NCI-H2171 (cell line): Measurements from ENCODE around the gene SLC30A3.

Experiments used
- DNase-seq: peaks from one replicate; lab custom pipeline; 2025; lab: John Stamatoyannopoulos, UW

SLC30A3 gene

GRCh38 chr2:27256855-27257454 is 5.9 kb downstream of the SLC30A3 start:
- DNase-seq: no peak

GRCh38 chr2:27255660-27256059 is 7.2 kb downstream of the SLC30A3 start:
- DNase-seq: no peak

GRCh38 chr2:27255187-27255586 is 7.7 kb downstream of the SLC30A3 start:
- no peak for DNase-seq

GRCh38 chr2:27251766-27252165 is 11.1 kb downstream of the SLC30A3 start:
- DNase-seq: no peak

GRCh38 chr2:27250652-27251379 is 12.0 kb downstream of the SLC30A3 start:
- no peak for DNase-seq

GRCh38 chr2:27249891-27250651 is 12.8 kb downstream of the SLC30A3 start:
- no peak for DNase-seq

GRCh38 chr2:27249159-27249890 is 13.5 kb downstream of the SLC30A3 start:
- no peak for DNase-seq

GRCh38 chr2:27247893-27248292 is 15.0 kb downstream of the SLC30A3 start:
- no peak for DNase-seq

DNA sequence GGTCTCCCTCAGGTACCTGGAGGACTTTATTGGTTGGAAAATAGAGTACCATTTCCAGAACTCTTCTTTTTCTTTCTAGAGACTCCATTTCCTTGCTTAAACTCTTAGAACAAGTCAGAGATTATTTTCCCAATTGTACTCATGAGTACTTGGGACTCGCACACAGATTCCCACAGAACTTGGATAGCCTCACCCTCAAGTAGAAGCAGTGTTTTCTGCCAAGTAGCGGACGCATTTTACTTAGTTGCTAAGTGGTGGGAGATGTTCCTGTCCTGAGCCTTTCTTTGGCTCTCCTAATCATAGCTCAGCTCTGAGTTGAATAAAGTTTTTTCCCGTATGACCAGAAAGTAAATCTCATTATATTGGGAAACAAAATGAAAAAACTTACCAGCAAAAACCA is 17.2 kb downstream of the SLC30A3 start:
- DNase-seq: no peak

GRCh38 chr2:27245116-27245515 is 17.7 kb downstream of the SLC30A3 start:
- no peak for DNase-seq

DNA sequence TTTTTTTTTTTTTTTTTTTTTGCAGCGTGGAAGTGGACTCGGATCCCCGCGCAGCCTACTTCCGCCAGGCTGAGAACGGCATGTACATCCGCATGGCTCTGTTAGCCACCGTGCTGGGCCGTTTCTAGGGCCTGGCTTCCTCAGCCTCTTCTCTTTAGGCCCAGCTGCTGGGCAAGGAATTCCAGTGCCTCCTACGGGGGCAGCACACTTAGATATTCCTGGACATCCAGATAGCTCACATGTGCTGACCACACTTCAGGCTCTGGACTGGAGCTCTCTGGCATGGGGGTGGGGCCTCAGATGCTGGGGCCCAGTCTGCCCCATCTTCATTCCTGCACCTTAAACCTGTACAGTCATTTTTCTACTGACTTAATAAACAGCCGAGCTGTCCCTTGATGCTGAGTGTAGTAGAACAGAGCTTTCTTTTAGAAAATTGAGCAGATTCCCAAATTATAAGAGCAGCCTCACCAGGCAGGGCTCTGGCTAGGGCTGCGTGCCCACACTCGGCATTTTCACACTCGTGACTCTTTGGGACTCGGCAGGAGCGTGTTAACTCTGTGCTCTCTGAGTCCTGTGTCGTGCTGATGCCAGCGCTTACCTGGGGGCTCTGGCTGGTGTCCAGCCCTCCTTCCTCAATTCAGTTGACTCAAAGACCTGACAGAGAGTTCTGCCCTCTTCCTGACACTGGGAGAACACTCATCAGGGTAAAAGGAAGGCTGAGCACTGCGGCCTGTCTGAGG is 19.3 kb downstream of the SLC30A3 start:
- no peak for DNase-seq

DNA sequence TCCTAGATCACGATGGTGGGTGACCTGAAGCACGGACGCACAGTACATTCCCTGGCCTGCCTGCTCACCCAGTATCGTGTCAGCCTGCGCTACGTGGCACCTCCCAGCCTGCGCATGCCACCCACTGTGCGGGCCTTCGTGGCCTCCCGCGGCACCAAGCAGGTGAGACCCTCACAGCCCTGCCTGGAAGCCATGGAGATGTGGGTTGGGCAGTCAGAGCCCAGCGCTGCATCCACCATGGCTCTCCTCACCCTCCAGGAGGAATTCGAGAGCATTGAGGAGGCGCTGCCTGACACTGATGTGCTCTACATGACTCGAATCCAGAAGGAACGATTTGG is 20.3 kb downstream of the SLC30A3 start:
- no peak for DNase-seq

DNA sequence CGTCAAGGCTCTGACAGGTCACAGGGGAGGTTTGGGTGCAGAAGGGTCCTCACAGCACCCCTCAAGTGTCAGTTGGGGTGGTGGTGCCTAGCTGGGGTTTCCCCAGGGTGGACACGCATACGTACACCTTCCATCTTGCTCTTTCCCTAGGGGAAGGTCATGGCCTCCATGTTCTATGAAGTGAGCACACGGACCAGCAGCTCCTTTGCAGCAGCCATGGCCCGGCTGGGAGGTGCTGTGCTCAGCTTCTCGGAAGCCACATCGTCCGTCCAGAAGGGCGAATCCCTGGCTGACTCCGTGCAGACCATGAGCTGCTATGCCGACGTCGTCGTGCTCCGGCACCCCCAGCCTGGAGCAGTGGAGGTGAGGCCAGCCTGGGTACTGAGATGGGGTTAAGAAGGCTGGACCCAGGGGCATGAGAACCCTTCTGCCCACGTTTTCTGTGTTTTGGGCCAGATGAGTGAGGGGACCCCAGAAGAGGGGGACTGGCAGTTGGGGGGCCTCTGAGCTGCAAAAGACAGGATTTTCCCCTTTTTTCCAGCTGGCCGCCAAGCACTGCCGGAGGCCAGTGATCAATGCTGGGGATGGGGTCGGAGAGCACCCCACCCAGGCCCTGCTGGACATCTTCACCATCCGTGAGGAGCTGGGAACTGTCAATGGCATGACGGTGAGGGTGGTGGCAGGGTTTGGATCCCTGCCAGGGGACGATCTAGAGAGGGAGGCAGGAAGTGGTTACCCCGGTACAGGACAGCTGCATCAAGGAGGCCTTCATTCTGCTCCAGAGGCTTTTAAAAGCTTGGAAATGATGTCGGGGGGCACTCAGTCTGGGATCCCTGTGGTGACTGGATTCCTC is 20.9 kb downstream of the SLC30A3 start:
- no peak for DNase-seq

DNA sequence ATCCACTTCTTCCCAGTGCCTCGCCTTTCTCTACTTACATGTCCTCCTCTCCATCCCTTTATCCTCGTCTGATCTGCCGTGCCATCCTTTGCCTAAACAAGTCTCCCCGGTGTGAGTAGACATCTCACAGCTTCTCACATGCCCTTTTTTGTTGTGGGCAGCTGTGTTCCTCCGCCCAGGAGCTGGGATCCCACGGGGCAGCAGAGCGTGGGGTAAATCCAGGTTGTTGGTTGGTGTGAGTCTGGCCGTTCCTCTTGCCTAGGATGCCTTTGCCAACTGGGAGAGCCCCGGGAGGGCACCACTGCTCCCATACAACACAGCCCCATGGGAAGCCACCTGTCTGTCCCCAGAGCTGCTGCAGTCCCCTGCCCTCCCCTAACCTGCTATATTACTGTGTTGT is 22.4 kb downstream of the SLC30A3 start:
- DNase-seq: no peak

- no peak for DNase-seq
Observed at GRCh38 chr2:27238976-27239375, 23.9 kb downstream of the SLC30A3 start.

- DNase-seq: no peak
Observed at GRCh38 chr2:27237341-27237945, 25.4 kb downstream of the SLC30A3 start.

DNA sequence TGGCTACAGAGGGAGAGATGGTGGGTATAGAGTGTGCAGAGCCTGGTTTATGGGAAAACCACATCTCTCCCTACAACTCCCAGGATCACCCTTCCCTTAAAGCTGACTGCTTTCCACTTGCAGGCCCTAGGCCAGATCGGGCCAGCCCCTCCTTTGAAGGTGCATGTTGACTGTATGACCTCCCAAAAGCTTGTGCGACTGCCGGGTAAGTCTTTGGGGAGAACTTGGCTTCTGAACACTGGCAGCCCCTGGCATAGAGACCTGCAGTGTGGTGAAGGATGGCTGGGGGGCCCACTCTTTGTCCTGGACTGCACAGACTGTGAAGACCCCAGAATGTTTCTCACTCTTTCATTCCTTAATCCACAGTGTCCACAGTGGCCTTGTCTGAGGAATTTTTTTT is 26.2 kb downstream of the SLC30A3 start:
- DNase-seq: no peak

DNA sequence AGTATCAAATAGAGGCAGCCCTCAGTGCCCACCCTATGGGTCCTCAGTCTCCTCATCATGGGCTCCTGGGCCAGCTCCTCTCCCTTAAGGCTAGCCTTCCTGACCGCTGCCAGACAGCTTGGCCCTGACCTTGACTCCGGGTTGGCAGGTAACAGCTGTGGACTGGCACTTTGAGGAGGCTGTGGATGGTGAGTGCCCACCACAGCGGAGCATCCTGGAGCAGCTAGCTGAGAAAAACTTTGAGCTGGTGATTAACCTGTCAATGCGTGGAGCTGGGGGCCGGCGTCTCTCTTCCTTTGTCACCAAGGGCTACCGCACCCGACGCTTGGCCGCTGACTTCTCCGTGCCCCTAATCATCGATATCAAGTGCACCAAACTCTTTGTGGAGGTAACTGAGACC is 26.7 kb downstream of the SLC30A3 start:
- no peak for DNase-seq

DNA sequence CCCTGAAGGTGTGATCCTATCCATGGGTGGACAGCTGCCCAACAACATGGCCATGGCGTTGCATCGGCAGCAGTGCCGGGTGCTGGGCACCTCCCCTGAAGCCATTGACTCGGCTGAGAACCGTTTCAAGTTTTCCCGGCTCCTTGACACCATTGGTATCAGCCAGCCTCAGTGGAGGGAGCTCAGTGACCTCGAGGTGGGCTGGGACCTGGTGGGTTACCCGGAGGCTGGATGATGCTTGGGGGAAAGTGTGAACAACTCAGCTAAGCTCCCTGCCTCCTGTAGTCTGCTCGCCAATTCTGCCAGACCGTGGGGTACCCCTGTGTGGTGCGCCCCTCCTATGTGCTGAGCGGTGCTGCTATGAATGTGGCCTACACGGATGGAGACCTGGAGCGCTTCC is 29.5 kb downstream of the SLC30A3 start:
- no peak for DNase-seq

DNA sequence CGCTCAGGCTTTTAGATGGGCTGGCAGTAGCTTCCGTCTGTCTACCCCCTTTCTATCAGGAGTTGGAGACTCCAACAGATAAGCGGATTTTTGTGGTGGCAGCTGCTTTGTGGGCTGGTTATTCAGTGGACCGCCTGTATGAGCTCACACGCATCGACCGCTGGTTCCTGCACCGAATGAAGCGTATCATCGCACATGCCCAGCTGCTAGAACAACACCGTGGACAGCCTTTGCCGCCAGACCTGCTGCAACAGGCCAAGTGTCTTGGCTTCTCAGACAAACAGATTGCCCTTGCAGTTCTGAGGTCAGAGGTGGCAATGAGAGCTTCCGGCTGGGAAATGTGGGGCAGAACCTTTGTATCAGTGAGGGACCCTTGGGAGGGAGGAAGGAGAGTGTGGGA is 30.9 kb downstream of the SLC30A3 start:
- no peak for DNase-seq

- no peak for DNase-seq
Observed at GRCh38 chr2:27227501-27227900, 35.3 kb downstream of the SLC30A3 start.
